Natural killer cell (primary cell): Measurements from ENCODE around the gene DGUOK. TPM values are rescaled to one million over a fixed set of nuclear protein-coding genes. Genes with fewer than 3 reads are reported as not detected.

ENCODE experiments used
- ATAC-seq, 3 donors: fragments of 150-1000 bp in 2 of 3; fragments of 200-7000 bp in 1 of 3; cut with Tn5 transposase; 1 replicate in 1 of 3; 2 replicates in 2 of 3; pipeline ENCODE4 v1.10.0; 2021; ENCODE audit warnings: mild to moderate bottlenecking in 2 of 3, moderate library complexity in 2 of 3
- DNase-seq, 2 donors: peaks; one replicate each; pipeline versions ENCODE4 v3.0.0 to v3.0.0-alpha.2; 2013 to 2021; ENCODE audit warnings: mixed read lengths in 1 of 2
- H3K27ac ChIP-seq: one replicate; pipeline ENCODE4 v1.5.1; 2013; ENCODE audit warnings: mild to moderate bottlenecking, low read length
- H3K27me3 ChIP-seq: one replicate; pipeline ENCODE4 v1.6.1; 2013; ENCODE audit warnings: low read length; ENCODE audit not compliant: control insufficient read depth, insufficient read depth
- H3K36me3 ChIP-seq: one replicate; pipeline ENCODE4 v1.6.1; 2013; ENCODE audit warnings: low read length; ENCODE audit not compliant: control insufficient read depth, insufficient read depth
- H3K4me1 ChIP-seq: one replicate; pipeline ENCODE4 v1.6.1; 2013; ENCODE audit warnings: low read length; ENCODE audit not compliant: control insufficient read depth, insufficient read depth
- H3K4me3 ChIP-seq: one replicate; pipeline ENCODE4 v1.5.1; 2013; ENCODE audit warnings: low read length
- H3K9me3 ChIP-seq: one replicate; pipeline ENCODE4 v1.6.1; 2013; ENCODE audit warnings: low read length; ENCODE audit not compliant: control insufficient read depth, insufficient read depth
- H3K27ac Mint-ChIP-seq, 2 donors: one replicate each; pipeline ENCODE4 v1.8.0; 2022; ENCODE audit warnings: mild to moderate bottlenecking in 2 of 2, mixed read lengths in 2 of 2, moderate library complexity in 1 of 2
- H3K27me3 Mint-ChIP-seq, 2 donors: one replicate each; pipeline ENCODE4 v1.8.0; 2022; ENCODE audit warnings: low read depth in 2 of 2, mixed read lengths in 2 of 2
- H3K36me3 Mint-ChIP-seq: one replicate; pipeline ENCODE4 v1.8.0; 2022; ENCODE audit warnings: mixed read lengths
- H3K4me1 Mint-ChIP-seq, 2 donors: one replicate each; pipeline ENCODE4 v1.8.0; 2022; ENCODE audit warnings: mixed read lengths in 2 of 2
- H3K4me3 Mint-ChIP-seq: one replicate; pipeline ENCODE4 v1.8.0; 2022; ENCODE audit warnings: mild to moderate bottlenecking, moderate library complexity, mixed read lengths
- H3K9me3 Mint-ChIP-seq, 2 donors: one replicate each; pipeline ENCODE4 v1.8.0; 2022; ENCODE audit warnings: mixed read lengths in 2 of 2
- CTCF ChIP-seq: fragments of 200-600 bp; IDR thresholded peaks from one replicate; pipeline ENCODE4 v1.8.0; 2022; ENCODE audit warnings: antibody characterized with exemption
- WGBS: methylation state at CpG from one replicate; pipeline ENCODE4 v1.1.7; 2013; ENCODE audit warnings: missing lambda C conversion rate; ENCODE audit not compliant: insufficient coverage; 5-methylcytosine and 5-hydroxymethylcytosine counted together
- intact Hi-C: fragments of 100-400 bp; cut with micrococcal nuclease; formaldehyde crosslinking; loops from one replicate; pipeline ENCODE4 v1.14.2; 2022
- total RNA-seq, 4 donors: library from RNA; stranded (reverse); fragments of 120-200 nt in 1 of 4; gene quantifications; one replicate each; pipeline versions ENCODE4 v1.2.3 to v1.2.4, GENCODE V29; 2013 to 2022

The DGUOK gene
- total RNA-seq, 3 donors from 2014 or later (not counting 1 experiment from before 2014, with no cell fraction given) = 47.6 to 56.8 (median 54.8) TPM

GRCh38 chr2:73920577-73921545 is 5.8 kb upstream of the DGUOK start:
- Histone ChIP-seq H3K4me1 (peaks cover 2% of the 10 kb centered on the region), H3K36me3 (no peaks in the 10 kb centered on the region), H3K27ac (no peak overlapping the region), H3K4me3 (no peak overlapping the region), H3K9me3 (no peaks in the 10 kb centered on the region), H3K27me3 (no peaks in the 10 kb centered on the region)
- no peak for TF ChIP-seq CTCF
- WGBS = 74% methylated on average over 11 of the region's 12 CpGs
- Mint-ChIP-seq H3K4me1 (no peaks in the 10 kb centered on the region), H3K36me3 (no peaks in the 10 kb centered on the region), H3K4me3 (no peak overlapping the region), H3K27ac (no peak overlapping the region), H3K9me3 (no peaks in the 10 kb centered on the region), H3K27me3 (peaks cover 3 to 7% of the 10 kb centered on the region in 2 donors)
- DNase-seq (peak in 1 of 2 donors; percentile 63), ATAC-seq (peak in 2 of 3 donors; percentile 64)
- intact Hi-C loops = no loop called here

GRCh38 chr2:73921581-73921980 is 5.1 kb upstream of the DGUOK start:
- peaks cover 4% of the 10 kb centered on the region for H3K4me1 ChIP-seq
- 95% methylated on average over 9 of the region's 9 CpGs for WGBS
- intact Hi-C loops = no loop called here
- no peaks in the 10 kb centered on the region for H3K36me3 Mint-ChIP-seq
- peaks cover 0 to 3% of the 10 kb centered on the region in 2 donors for H3K4me1 Mint-ChIP-seq
- no peaks in the 10 kb centered on the region for H3K27me3 ChIP-seq
- H3K4me3 Mint-ChIP-seq = no peak overlapping the region
- H3K27ac Mint-ChIP-seq = no peak overlapping the region
- H3K36me3 ChIP-seq = no peaks in the 10 kb centered on the region
- no peaks in the 10 kb centered on the region for H3K9me3 ChIP-seq
- TF ChIP-seq CTCF = no peak
- H3K9me3 Mint-ChIP-seq = no peaks in the 10 kb centered on the region
- no peak for DNase-seq
- no peak overlapping the region for H3K27ac ChIP-seq
- no peak overlapping the region for H3K4me3 ChIP-seq
- no peak for ATAC-seq
- H3K27me3 Mint-ChIP-seq = peaks cover 3 to 7% of the 10 kb centered on the region in 2 donors

GRCh38 chr2:73922681-73923080 is 4.0 kb upstream of the DGUOK start:
- H3K27me3 Mint-ChIP-seq = peaks cover 3 to 7% of the 10 kb centered on the region in 2 donors

More at GRCh38 chr2:73922681-73923080, 4.0 kb upstream of the DGUOK start:
- WGBS = 54% methylated on average over 4 of the region's 5 CpGs
- H3K27ac ChIP-seq = no peak overlapping the region
- no peaks in the 10 kb centered on the region for H3K9me3 ChIP-seq
- H3K36me3 Mint-ChIP-seq = no peaks in the 10 kb centered on the region
- intact Hi-C loops = no loop called here
- peaks cover 5% of the 10 kb centered on the region for H3K4me1 ChIP-seq
- H3K4me3 Mint-ChIP-seq = no peak overlapping the region
- ATAC-seq (no peak), DNase-seq (no peak)
- peaks cover 1 to 6% of the 10 kb centered on the region in 2 donors for H3K4me1 Mint-ChIP-seq
- no peak overlapping the region for H3K4me3 ChIP-seq
- H3K27me3 ChIP-seq = no peaks in the 10 kb centered on the region
- peak overlapping the region in 1 of 2 donors; percentile 57 for H3K27ac Mint-ChIP-seq
- H3K9me3 Mint-ChIP-seq = no peaks in the 10 kb centered on the region
- no peaks in the 10 kb centered on the region for H3K36me3 ChIP-seq
- no peak for TF ChIP-seq CTCF
